ENCODE measurements around the gene SHOC2.

SHOC2 gene

GRCh38 chr10:110985497-110986275 is 66.3 kb downstream of the SHOC2 start:
- DNase-seq, result no peak

GRCh38 chr10:110989016-110989415 is 69.6 kb downstream of the SHOC2 start:
- no peak for DNase-seq

- no peak for DNase-seq
Measured at GRCh38 chr10:110992006-110992800, 72.8 kb downstream of the SHOC2 start.

- DNase-seq, result no peak
Measured at GRCh38 chr10:110993024-110993693, 73.8 kb downstream of the SHOC2 start.

GRCh38 chr10:110994406-110995086 is 75.1 kb downstream of the SHOC2 start:
- no peak for DNase-seq

GRCh38 chr10:110995301-110995700 is 75.9 kb downstream of the SHOC2 start:
- DNase-seq, result no peak

- DNase-seq, result no peak
Measured at GRCh38 chr10:110996256-110996655, 76.9 kb downstream of the SHOC2 start.

- DNase-seq, result no peak
Measured at GRCh38 chr10:111004016-111004415, 84.6 kb downstream of the SHOC2 start.

- DNase-seq, result no peak
Measured at GRCh38 chr10:111007486-111007885, 88.1 kb downstream of the SHOC2 start.

GRCh38 chr10:111015181-111015580 is 95.8 kb downstream of the SHOC2 start:
- DNase-seq, result no peak

GRCh38 chr10:111017098-111017497 is 97.7 kb downstream of the SHOC2 start:
- DNase-seq, result no peak

- no peak for DNase-seq
Measured at GRCh38 chr10:111018021-111018420, 98.6 kb downstream of the SHOC2 start.

GRCh38 chr10:111023060-111023459 is 103.7 kb downstream of the SHOC2 start:
- no peak for DNase-seq

- DNase-seq, result no peak
Measured at GRCh38 chr10:111030042-111030750, 110.8 kb downstream of the SHOC2 start.

GRCh38 chr10:111034598-111035310 is 115.3 kb downstream of the SHOC2 start:
- DNase-seq, result no peak

GRCh38 chr10:111035542-111035941 is 116.1 kb downstream of the SHOC2 start:
- no peak for DNase-seq

- no peak for DNase-seq
Measured at GRCh38 chr10:111037858-111038257, 118.5 kb downstream of the SHOC2 start.

- DNase-seq, result no peak
Measured at GRCh38 chr10:111039522-111039921, 120.1 kb downstream of the SHOC2 start.

GRCh38 chr10:111057006-111057405 is 137.6 kb downstream of the SHOC2 start:
- DNase-seq, result no peak
